Activated T-helper 1 cell treated with anti-CD3 and anti-CD28 coated beads, Interleukin-2, amount 50 U/mL, for 16 hours (primary cell): ENCODE results near the gene NBPF1.
"Not testable (repeated sequence)": the region's sequence is repeated elsewhere in the genome, so short reads cannot be mapped to it uniquely, and the experiment has no call there.

Experiments used
- DNase-seq, 2 donors: peaks; one replicate each; pipeline ENCODE4 v3.0.0-alpha.2; 2020; ENCODE audit warnings: low read depth in 1 of 2, low spot score in 1 of 2

NBPF1 gene

GRCh38 chr1:16642025-16642966 lies 28.9 kb upstream of the NBPF1 start:
- DNase-seq = not testable (repeated sequence)

- not testable (repeated sequence) for DNase-seq
These were observed 28.0 kb upstream of the NBPF1 start for GRCh38 chr1:16641159-16641975.

GRCh38 chr1:16639091-16640031 lies 26.0 kb upstream of the NBPF1 start:
- not testable (repeated sequence) for DNase-seq

GRCh38 chr1:16637941-16638778 lies 24.8 kb upstream of the NBPF1 start:
- DNase-seq = not testable (repeated sequence)

DNA sequence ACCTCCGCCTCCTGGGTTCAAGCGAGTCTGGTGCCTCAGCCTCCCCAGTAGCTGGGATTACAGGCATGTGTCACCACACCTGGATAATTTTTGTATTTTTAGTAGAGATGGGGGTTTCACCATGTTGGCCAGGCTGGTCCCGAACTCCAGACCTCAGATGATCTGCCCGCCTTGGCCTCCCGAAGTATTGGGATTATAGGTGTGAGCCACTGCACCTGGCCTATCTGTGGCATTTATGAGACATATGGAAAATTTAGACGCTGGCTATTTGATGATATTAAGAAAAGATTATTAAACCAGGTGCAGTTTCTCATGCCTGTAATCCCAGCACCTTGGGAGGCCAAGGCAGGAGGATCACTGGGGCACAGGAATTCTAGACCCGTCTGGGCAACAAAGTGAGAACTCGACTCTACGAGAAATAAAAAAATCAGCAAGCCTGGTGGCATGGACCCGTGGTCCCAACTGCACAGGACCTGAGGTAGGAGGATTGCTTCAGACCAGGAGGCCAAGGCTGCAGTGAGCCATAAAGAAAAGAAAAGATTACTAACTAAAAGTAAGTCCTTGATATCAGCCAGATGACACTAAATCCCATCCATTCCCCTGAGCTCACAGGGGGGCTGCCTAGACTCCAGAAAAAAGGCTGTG lies 23.3 kb upstream of the NBPF1 start:
- DNase-seq = not testable (repeated sequence)

- DNase-seq = not testable (repeated sequence)
These were observed 22.6 kb upstream of the NBPF1 start for GRCh38 chr1:16635959-16636358.

- DNase-seq = not testable (repeated sequence)
These were observed 20.3 kb upstream of the NBPF1 start for GRCh38 chr1:16633540-16634282.

DNA sequence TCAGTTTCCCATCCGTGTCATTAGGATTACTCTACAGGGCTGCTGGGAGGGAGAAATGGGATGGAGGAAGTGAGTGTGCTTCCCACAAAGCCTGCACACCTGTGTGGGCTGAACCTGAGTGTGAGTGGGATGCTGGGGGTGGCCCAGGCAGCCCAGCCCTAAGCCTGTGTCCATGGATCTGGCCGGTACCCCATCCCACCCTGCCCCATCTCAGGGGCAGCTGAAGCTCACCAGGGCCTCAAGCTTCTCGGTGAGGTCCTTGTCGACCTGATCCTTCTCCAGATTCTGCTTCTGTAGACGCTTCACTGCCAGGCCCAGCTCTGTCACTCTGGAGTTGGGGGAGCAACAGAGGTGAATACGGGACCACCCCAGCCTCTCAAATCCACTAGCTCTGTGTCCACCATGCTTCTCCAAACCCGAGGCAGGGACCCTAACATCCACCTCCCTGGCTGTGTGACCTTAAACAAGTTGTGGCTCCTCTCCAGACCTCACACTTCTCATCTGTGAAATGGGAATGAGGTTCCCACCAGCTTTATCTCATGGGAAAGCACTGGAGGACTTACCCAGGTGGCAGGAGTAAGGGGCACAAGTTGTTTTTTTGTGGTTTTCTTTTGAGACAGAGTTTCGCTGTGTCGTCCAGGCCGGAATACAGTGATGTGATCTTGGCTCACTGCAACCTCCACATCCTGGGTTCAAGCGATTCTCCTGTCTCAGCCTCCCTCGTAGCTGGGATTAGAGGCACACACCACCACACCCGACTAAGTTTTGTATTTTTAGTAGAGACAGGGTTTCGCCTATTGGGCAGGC lies 18.9 kb upstream of the NBPF1 start:
- not testable (repeated sequence) for DNase-seq

DNA sequence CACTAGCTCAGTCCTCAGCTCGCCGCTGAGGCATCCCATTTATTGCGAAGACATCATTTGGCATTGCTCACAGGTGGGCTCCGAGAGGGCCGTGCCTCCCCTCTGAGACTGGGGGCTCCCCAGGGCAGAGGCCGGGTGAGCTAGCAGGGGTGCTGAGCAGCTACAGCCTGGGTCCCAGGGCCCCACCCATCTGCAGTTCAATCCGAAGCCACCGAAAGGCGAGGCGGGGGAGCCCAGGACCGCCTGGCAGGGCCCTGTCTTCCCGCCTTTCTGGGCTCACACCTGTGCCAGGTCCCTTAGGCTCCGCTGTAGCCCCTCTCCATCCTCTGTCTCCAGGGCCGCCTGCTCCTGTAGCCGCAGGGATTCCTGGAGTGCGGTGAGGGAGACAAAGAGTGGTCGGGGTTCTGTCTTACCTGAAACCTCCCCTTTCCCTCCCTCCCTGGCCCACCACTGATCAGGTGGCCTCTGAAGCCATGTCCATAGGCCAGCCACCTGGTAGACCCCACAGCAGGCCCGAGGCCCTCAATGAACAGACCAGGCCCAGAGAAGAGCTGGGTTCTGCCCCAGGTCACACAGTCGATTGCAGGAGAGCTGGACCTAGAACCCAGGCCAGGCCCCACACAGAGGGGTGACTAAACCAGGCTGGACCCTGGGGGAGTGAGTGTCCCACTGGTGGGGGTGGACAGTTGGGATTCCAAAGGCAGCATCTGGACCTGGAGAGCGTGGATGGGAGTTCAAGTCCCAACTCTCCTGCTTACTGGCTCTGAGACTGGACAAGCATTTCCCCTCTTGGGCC lies 18.1 kb upstream of the NBPF1 start:
- DNase-seq = no peak

DNA sequence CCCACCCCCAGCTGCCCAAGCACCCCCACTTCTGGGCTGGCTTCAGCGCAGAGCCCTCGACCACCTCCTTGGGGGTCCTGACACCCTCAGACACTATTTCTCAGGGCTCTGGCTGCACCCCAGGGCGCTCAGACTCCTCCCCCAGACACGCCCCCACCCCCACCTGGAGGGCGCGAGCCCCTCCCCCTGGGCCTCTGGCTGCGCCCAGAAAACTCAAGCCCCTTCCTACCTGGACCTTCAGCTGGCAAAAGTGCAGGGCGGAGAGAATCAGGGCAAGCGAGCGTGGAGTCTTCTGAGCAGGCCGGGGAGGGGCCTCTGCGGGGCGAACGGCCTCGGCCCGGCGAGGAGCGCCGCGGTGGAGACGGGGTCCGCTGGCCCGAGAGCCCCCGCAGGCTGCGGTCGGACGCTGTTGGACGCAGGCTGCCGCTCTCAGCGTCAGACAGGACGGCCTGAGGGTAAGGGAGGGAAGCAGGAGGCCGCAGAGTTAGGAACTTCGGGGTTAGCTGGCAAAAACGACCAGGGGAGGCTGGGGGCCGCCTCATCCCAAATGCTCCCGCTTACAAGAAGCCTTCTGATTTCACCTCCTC lies 17.4 kb upstream of the NBPF1 start:
- DNase-seq = no peak

GRCh38 chr1:16629916-16630530 lies 16.7 kb upstream of the NBPF1 start:
- DNase-seq = not testable (repeated sequence)

- no peak for DNase-seq
These were observed 15.2 kb upstream of the NBPF1 start for GRCh38 chr1:16628361-16629111.

GRCh38 chr1:16626409-16626983 lies 13.1 kb upstream of the NBPF1 start:
- DNase-seq = not testable (repeated sequence)

- no peak for DNase-seq
These were observed 12.4 kb upstream of the NBPF1 start for GRCh38 chr1:16625497-16626408.
